GM21360 (cell line): ENCODE results near the gene LDLRAD3.

Source experiments
- ATAC-seq: cut with Tn5 transposase; IDR thresholded peaks from one replicate; pipeline ENCODE4 v1.9.1; 2021; ENCODE audit warnings: mild to moderate bottlenecking, moderate library complexity; ENCODE audit not compliant: unreplicated experiment

Gene LDLRAD3

GRCh38 chr11:35953081-35953760 is 9.4 kb downstream of the LDLRAD3 start:
- ATAC-seq = no peak

GRCh38 chr11:35954205-35954604 is 10.3 kb downstream of the LDLRAD3 start:
- ATAC-seq = no peak

GRCh38 chr11:35955636-35956035 is 11.8 kb downstream of the LDLRAD3 start:
- ATAC-seq = no peak

- peak; percentile 60 for ATAC-seq
Measured at GRCh38 chr11:35962369-35963138, 18.7 kb downstream of the LDLRAD3 start.

- ATAC-seq = no peak
Measured at GRCh38 chr11:35963911-35964310, 20.0 kb downstream of the LDLRAD3 start.

- ATAC-seq = no peak
Measured at GRCh38 chr11:35964841-35965240, 21.0 kb downstream of the LDLRAD3 start.

- ATAC-seq = no peak
Measured at GRCh38 chr11:35967042-35967441, 23.2 kb downstream of the LDLRAD3 start.

- ATAC-seq = no peak
Measured at GRCh38 chr11:35968386-35969088, 24.7 kb downstream of the LDLRAD3 start.

GRCh38 chr11:35969089-35970042 is 25.5 kb downstream of the LDLRAD3 start:
- no peak for ATAC-seq

- ATAC-seq = no peak
Measured at GRCh38 chr11:35970445-35970844, 26.6 kb downstream of the LDLRAD3 start.

- ATAC-seq = peak; percentile 56
Measured at GRCh38 chr11:35971841-35972422, 28.1 kb downstream of the LDLRAD3 start.

- ATAC-seq = no peak
Measured at GRCh38 chr11:35974882-35975589, 31.2 kb downstream of the LDLRAD3 start.

- ATAC-seq = no peak
Measured at GRCh38 chr11:35976434-35976833, 32.6 kb downstream of the LDLRAD3 start.

- ATAC-seq = no peak
Measured at GRCh38 chr11:35978183-35978582, 34.3 kb downstream of the LDLRAD3 start.

GRCh38 chr11:35978891-35979290 is 35.0 kb downstream of the LDLRAD3 start:
- no peak for ATAC-seq

GRCh38 chr11:35980686-35981390 is 37.0 kb downstream of the LDLRAD3 start:
- ATAC-seq = no peak

- no peak for ATAC-seq
Measured at GRCh38 chr11:35981581-35981980, 37.7 kb downstream of the LDLRAD3 start.

- no peak for ATAC-seq
Measured at GRCh38 chr11:35982061-35982460, 38.2 kb downstream of the LDLRAD3 start.

- ATAC-seq = no peak
Measured at GRCh38 chr11:35983981-35984380, 40.1 kb downstream of the LDLRAD3 start.
